ENCODE measurements around the gene CSRP1. TPM values are rescaled to one million over a fixed set of nuclear protein-coding genes. Genes with fewer than 3 reads are reported as not detected.

CSRP1 gene
- total RNA-seq, 1 donor from 2014 or later, result 729 TPM

GRCh38 chr1:201468844-201469644 lies 37.9 kb downstream of the CSRP1 start, which contains the start of gene PHLDA3:
Gene PHLDA3, minus strand, starts transcription at chr1:201469188. Its CDS starts 402 bp downstream, at chr1:201468786.
- Histone ChIP-seq H3K36me3 (peaks cover 0 to 16% of the 10 kb centered on the region in 2 donors), H3K4me3 (peak within 1 kb of the TSS; percentile 71 to 75), H3K27ac (peak within 1 kb of the TSS; percentile 96), H3K4me1 (peaks cover 53% of the 10 kb centered on the region), H3K9me3 (no peaks in the 10 kb centered on the region), H3K27me3 (no peaks in the 10 kb centered on the region)
- intact Hi-C loops (cut with DNase I), result no loop called here
- DNase-seq (ENCODE audit: extremely low spot score in 2 of 2), result no peak
- peak in 1 of 2 donors; percentile 84 for TF ChIP-seq POLR2AphosphoS5 (IDR thresholded peaks at IDR 0.05; ENCODE audit: insufficient read depth in 1 of 2, low read depth in 1 of 2)
- TF ChIP-seq POLR2A (IDR thresholded peaks at IDR 0.05), result peak in 1 of 2 donors; percentile 92
- TF ChIP-seq CTCF (IDR thresholded peaks at IDR 0.05), result no peak

GRCh38 chr1:201468501-201468843 lies 38.5 kb downstream of the CSRP1 start:
- Histone ChIP-seq H3K36me3 (peaks cover 0 to 16% of the 10 kb centered on the region in 2 donors), H3K9me3 (no peaks in the 10 kb centered on the region), H3K27ac (peak overlapping the region; percentile 96), H3K4me3 (peak overlapping the region; percentile 71 to 75), H3K4me1 (peaks cover 56% of the 10 kb centered on the region), H3K27me3 (no peaks in the 10 kb centered on the region)
- no peak for DNase-seq (ENCODE audit: extremely low spot score in 2 of 2)
- peak in 1 of 2 donors; percentile 3 for TF ChIP-seq POLR2A (IDR thresholded peaks at IDR 0.05)
- peak in 1 of 2 donors; percentile 3 for TF ChIP-seq POLR2AphosphoS5 (IDR thresholded peaks at IDR 0.05; ENCODE audit: insufficient read depth in 1 of 2, low read depth in 1 of 2)
- no peak for TF ChIP-seq CTCF (IDR thresholded peaks at IDR 0.05)
- intact Hi-C loops (cut with DNase I), result no loop called here

GRCh38 chr1:201466492-201466891 lies 40.4 kb downstream of the CSRP1 start:
- Histone ChIP-seq H3K27ac (peak overlapping the region; percentile 96), H3K4me3 (peak overlapping the region; percentile 71 to 75), H3K9me3 (no peaks in the 10 kb centered on the region), H3K36me3 (peaks cover 0 to 16% of the 10 kb centered on the region in 2 donors), H3K27me3 (no peaks in the 10 kb centered on the region), H3K4me1 (peaks cover 70% of the 10 kb centered on the region)
- intact Hi-C loops (cut with DNase I), result no loop called here
- no peak for DNase-seq (ENCODE audit: extremely low spot score in 2 of 2)
- TF ChIP-seq POLR2AphosphoS5 (IDR thresholded peaks at IDR 0.05; ENCODE audit: insufficient read depth in 1 of 2, low read depth in 1 of 2), result no peak
- no peak for TF ChIP-seq CTCF (IDR thresholded peaks at IDR 0.05)
- no peak for TF ChIP-seq POLR2A (IDR thresholded peaks at IDR 0.05)

DNA sequence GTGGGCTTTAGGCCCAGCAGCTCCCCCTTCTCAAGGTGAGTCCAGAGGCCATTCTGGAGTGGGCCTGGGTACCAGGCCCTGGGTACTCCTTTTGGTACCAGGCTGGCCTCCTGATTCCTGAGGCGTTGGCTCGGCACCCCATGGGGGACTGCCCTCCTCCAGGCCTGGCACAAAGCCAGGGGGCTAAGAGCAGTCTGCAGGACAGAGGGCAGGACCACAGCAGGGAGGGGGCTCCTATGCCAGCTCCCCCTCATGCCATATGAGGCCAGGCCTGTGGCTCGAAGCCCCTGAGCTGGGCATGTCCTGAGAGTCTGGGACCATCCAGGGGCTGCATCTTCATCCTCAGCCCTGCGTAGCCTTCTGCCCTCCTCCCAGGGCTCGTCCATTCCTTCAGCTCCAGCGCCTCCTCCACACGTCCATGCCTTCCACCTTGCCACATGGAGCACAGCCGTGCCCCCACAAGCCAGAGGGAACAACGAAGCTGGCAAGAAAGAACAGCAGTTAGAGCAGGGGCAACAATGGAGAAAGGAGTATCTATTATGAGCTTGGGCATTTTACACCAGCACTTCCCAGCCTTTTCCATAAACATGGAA lies 41.1 kb downstream of the CSRP1 start:
- H3K27ac ChIP-seq, result peak overlapping the region; percentile 96
- H3K9me3 ChIP-seq, result no peaks in the 10 kb centered on the region
- peak overlapping the region; percentile 71 to 75 for H3K4me3 ChIP-seq
- TF ChIP-seq POLR2A (IDR thresholded peaks at IDR 0.05) (no peak), CTCF (IDR thresholded peaks at IDR 0.05) (no peak), POLR2AphosphoS5 (IDR thresholded peaks at IDR 0.05; ENCODE audit: insufficient read depth in 1 of 2, low read depth in 1 of 2) (no peak)
- peaks cover 0 to 16% of the 10 kb centered on the region in 2 donors for H3K36me3 ChIP-seq
- no peaks in the 10 kb centered on the region for H3K27me3 ChIP-seq
- intact Hi-C loops (cut with DNase I), result no loop called here
- no peak for DNase-seq (ENCODE audit: extremely low spot score in 2 of 2)
- peaks cover 77% of the 10 kb centered on the region for H3K4me1 ChIP-seq
